Stimulated activated naive CD8-positive, alpha-beta T cell treated with anti-CD3 and anti-CD28 coated beads, Interleukin-15, amount 100 ng/mL, for 72 hours (primary cell): ENCODE data around the gene ARPIN.

Source experiments
- ATAC-seq: fragments of 150-1000 bp; cut with Tn5 transposase; 2 replicates; pipeline ENCODE4 v1.10.0; 2021; ENCODE audit warnings: mild to moderate bottlenecking, moderate library complexity
- DNase-seq, 2 donors: peaks; one replicate each; pipeline ENCODE4 v3.0.0; 2021 to 2022
- H3K27ac Mint-ChIP-seq, 2 donors: one replicate each; pipeline ENCODE4 v1.8.0; 2022; ENCODE audit warnings: mild to moderate bottlenecking in 2 of 2, mixed read lengths in 2 of 2, moderate library complexity in 2 of 2
- H3K27me3 Mint-ChIP-seq: one replicate; pipeline ENCODE4 v1.8.0; 2022; ENCODE audit warnings: mixed read lengths
- H3K4me1 Mint-ChIP-seq: one replicate; pipeline ENCODE4 v1.8.0; 2022; ENCODE audit warnings: mild to moderate bottlenecking, mixed read lengths
- H3K4me3 Mint-ChIP-seq, 2 donors: one replicate each; pipeline ENCODE4 v1.8.0; 2022; ENCODE audit warnings: mild to moderate bottlenecking in 2 of 2, mixed read lengths in 2 of 2, moderate library complexity in 1 of 2
- H3K9me3 Mint-ChIP-seq, 2 donors: one replicate each; pipeline ENCODE4 v1.8.0; 2022; ENCODE audit warnings: mixed read lengths in 2 of 2

Gene ARPIN

DNA sequence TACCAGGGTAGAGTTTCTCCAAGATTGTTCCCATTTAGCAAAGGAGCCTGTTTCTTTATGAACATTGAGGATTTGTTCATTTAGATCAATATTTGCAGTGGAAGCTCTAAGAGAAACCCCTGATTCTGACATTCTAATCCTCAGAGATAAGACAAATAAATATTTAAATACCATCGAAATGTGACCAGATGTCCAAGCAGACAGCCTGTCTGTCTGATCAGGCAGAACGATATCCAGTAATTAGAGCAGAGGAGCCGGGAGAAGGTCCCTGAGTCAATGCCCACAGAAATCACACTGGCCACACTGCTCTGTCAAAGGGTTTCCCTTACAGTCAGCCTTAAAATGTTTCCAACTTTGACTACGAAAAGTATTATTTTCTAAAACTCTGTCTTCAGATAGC, 15.7 kb upstream of the ARPIN start:
- no peaks in the 10 kb centered on the region for H3K4me1 Mint-ChIP-seq
- DNase-seq (no peak), ATAC-seq (no peak)
- H3K27me3 Mint-ChIP-seq = peaks cover 8% of the 10 kb centered on the region
- H3K4me3 Mint-ChIP-seq = no peak overlapping the region
- H3K27ac Mint-ChIP-seq = no peak overlapping the region
- H3K9me3 Mint-ChIP-seq = no peaks in the 10 kb centered on the region

DNA sequence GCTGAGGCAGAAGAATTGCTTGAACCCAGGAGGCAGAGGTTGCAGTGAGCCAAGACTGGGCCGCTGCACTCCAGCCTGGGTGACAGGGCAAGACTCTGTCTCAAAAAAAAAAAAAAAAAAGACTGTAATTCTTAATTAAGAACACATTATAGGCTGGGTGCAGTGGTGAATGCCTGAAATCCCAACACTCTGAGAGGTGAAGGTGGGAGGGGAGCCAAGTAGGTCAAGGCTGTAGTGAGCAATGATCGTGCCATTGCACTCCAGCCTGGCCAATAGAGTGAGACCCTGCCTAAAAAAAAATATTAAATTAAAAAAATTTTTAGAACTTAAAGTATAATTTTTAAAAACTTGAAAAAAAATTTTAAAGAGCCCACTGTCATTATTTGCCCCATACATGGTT, 13.4 kb upstream of the ARPIN start:
- H3K27ac Mint-ChIP-seq = no peak overlapping the region
- ATAC-seq (no peak), DNase-seq (no peak)
- no peaks in the 10 kb centered on the region for H3K9me3 Mint-ChIP-seq
- no peaks in the 10 kb centered on the region for H3K27me3 Mint-ChIP-seq
- H3K4me3 Mint-ChIP-seq = no peak overlapping the region
- H3K4me1 Mint-ChIP-seq = no peaks in the 10 kb centered on the region

DNA sequence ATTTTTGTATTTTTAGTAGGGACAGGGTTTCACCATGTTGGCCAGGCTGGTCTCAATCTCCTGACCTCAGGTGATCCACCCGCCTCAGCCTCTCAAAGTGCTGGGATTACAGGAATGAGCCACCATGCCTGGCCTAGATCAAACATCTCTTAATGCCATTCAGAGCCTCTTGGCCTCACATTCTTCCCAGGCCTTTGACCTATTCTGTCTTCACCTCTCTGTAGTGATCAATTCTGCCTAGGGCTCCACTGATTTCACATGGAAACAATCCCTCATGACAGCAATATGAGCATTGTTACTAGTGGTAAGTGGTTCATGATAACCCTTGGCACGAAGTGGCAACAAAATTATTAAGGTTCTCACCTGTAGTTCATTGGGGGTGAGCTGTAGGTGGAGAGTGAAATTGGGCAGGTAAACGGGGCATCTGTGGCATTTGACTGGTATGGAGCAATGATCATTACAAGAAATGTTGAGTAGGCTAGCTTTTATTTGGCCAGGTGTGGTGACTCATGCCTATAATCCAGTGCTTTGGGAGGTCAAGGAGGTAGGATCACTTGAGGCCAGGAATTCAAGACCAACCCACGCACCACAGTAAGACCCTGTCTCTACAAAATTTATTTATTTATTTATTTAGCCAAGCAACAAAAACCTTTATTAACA, 4.8 kb upstream of the ARPIN start:
- DNase-seq (no peak), ATAC-seq (no peak)
- H3K27me3 Mint-ChIP-seq = peaks cover 40% of the 10 kb centered on the region
- no peak overlapping the region for H3K27ac Mint-ChIP-seq
- H3K4me1 Mint-ChIP-seq = peaks cover 8% of the 10 kb centered on the region
- no peaks in the 10 kb centered on the region for H3K9me3 Mint-ChIP-seq
- H3K4me3 Mint-ChIP-seq = no peak overlapping the region

DNA sequence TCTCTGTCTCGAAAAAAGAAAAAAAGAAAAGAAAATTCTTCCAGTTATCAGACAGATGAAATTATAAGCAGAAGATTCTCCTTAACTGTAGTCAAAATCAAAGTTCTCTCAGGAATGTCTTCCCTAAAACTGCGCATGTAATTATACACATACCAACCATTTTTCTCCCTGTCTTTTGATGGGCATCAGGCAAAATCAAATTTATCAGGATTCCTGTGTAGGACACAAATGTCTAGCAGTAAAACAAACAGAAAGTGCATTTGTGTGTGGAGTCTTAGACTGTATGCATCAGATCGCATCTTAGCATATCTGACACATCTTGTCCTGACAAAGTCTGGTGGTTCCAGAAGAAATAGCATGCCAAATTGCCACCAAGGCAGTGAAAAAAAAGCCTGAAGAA, 3.9 kb upstream of the ARPIN start:
- Mint-ChIP-seq H3K9me3 (no peaks in the 10 kb centered on the region), H3K4me1 (peaks cover 14% of the 10 kb centered on the region), H3K27me3 (peaks cover 49% of the 10 kb centered on the region), H3K4me3 (no peak overlapping the region), H3K27ac (no peak overlapping the region)
- ATAC-seq = no peak
- DNase-seq = no peak

DNA sequence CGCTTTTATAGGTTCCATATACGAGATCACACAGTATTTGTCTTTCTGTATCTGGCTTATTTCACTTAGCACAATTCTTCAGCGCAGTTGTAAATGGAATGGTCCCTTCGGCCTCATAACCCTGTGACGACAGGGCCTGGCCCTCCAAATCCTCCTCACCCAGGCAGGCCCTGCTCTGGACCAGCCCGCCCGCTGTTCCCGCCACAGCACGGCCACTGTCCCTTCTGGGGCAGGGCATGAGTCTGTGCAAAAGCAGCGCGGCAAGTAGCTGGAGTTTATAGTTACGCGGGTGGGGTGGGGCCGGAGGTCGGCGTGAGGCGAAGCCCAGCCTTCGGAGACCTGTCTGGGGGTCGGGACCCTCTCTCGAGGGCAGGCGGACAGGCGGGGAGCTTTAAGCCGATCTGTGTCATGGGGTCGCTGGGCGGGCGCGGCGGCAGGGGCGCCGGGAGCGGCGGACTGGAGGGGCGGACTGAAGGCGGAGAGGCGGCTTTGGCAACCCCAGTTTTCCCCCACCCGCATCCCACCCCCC, 543 bp downstream of the ARPIN start:
- H3K27me3 Mint-ChIP-seq = peaks cover 65% of the 10 kb centered on the region
- peak overlapping the region; percentile 51 to 58 for H3K4me3 Mint-ChIP-seq
- DNase-seq = no peak
- H3K9me3 Mint-ChIP-seq = no peaks in the 10 kb centered on the region
- peaks cover 23% of the 10 kb centered on the region for H3K4me1 Mint-ChIP-seq
- H3K27ac Mint-ChIP-seq = no peak overlapping the region
- peak; percentile 13 for ATAC-seq

DNA sequence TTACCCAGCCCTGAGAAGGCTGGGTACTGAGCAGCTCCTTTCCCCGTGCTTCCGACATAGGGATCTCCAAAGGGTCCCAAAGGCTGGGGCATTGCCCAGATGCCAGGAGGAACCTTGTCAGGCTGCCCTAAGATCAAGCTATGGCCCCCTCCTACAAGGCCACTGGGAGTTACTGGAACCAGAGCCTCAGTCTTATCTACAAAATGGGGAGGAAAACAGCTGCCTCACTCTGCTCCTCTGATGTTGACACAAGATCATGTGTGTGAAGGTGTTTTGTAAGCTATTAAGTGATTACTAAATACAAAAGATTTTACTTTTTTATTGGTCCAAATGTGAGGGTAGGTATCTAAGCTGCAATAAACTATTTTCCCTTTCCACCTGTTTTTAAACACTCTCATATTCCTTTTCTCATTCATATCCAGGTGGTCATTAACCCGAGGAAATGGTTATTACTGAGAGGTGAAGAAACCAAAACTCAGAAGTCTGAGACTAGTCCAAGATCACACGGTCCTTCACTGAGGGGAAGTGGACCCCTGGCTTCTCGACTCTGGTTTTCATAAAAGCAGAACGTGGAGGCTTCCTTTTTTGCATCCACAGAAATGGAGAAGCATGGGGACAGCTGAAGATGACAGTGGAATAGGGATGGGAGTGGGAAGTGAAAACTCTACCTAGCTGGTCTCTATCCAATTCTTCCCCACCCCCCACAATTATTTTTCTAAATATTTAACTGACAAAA, 1.7 kb downstream of the ARPIN start:
- ATAC-seq (no peak), DNase-seq (no peak)
- no peak overlapping the region for H3K4me3 Mint-ChIP-seq
- H3K4me1 Mint-ChIP-seq = peaks cover 23% of the 10 kb centered on the region
- H3K9me3 Mint-ChIP-seq = no peaks in the 10 kb centered on the region
- peaks cover 69% of the 10 kb centered on the region for H3K27me3 Mint-ChIP-seq
- H3K27ac Mint-ChIP-seq = no peak overlapping the region

DNA sequence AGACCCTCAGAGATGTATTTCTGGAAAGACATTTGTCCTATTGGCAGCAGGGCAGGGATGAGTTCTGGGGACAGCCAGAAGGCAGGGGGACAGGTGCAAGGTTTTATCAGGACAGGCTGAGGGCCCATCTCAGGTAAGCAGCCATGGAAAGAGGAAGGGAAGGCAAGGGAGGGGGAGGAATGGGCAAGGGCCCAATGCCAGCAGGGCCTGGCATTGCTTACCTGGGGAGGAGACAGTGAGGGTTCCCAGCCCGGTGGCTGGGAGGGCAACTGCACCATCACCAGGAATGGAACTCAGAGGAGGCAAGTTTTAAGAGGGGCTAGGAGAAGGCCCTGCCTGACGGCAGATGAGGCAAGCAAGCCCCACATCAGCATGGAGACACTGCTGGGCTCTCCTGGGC, 3.1 kb downstream of the ARPIN start:
- no peaks in the 10 kb centered on the region for H3K9me3 Mint-ChIP-seq
- H3K4me1 Mint-ChIP-seq = peaks cover 23% of the 10 kb centered on the region
- H3K4me3 Mint-ChIP-seq = no peak overlapping the region
- DNase-seq (no peak), ATAC-seq (no peak)
- peak overlapping the region in 1 of 2 donors; percentile 5 for H3K27ac Mint-ChIP-seq
- H3K27me3 Mint-ChIP-seq = peaks cover 74% of the 10 kb centered on the region

DNA sequence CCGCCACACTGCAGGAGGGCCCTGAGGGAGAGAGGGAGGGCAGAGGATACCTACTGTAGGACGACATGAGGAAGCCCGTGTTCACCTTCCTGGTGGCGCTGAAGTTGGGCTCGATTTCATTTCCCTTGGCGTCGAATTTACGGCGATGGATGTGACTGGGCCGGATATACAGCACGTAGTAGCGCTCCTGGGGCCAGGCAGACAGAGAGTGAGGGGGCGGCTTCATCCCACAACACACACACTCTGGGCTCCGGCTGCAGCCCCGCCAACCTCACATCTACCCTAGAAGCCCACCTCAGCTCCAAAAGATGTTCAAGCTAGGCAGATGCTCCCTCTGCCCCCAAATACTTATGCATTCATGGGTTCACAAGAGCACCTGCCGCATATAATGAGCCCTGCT, 4.5 kb downstream of the ARPIN start:
- no peak for ATAC-seq

DNA sequence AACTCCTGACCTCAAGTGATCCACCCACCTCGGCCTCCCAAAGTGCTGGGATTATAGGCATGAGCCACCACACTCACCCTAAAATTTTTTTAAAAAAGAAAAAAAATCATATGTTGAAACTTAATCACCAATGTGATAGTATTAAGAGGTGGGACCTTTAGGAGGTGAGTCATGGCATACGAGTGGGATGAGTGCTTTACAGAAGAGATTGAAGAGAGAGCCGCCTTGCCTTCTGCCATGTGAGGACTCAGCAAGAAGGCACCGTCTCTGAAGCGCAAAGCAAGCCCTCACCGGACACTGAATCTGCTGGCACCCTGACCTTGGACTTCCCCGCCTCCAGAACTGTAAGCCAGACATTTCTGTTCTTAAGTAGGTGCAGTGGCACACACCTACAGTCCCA, 5.5 kb downstream of the ARPIN start:
- no peak overlapping the region for H3K27ac Mint-ChIP-seq
- H3K4me1 Mint-ChIP-seq = peaks cover 14% of the 10 kb centered on the region
- H3K27me3 Mint-ChIP-seq = peaks cover 51% of the 10 kb centered on the region

More for the DNA sequence above, 4.5 kb downstream of the ARPIN start:
- Mint-ChIP-seq H3K9me3 (no peaks in the 10 kb centered on the region), H3K27ac (peak overlapping the region in 1 of 2 donors; percentile 23), H3K27me3 (peaks cover 60% of the 10 kb centered on the region), H3K4me1 (peaks cover 20% of the 10 kb centered on the region), H3K4me3 (no peak overlapping the region)
- no peak for DNase-seq

DNA sequence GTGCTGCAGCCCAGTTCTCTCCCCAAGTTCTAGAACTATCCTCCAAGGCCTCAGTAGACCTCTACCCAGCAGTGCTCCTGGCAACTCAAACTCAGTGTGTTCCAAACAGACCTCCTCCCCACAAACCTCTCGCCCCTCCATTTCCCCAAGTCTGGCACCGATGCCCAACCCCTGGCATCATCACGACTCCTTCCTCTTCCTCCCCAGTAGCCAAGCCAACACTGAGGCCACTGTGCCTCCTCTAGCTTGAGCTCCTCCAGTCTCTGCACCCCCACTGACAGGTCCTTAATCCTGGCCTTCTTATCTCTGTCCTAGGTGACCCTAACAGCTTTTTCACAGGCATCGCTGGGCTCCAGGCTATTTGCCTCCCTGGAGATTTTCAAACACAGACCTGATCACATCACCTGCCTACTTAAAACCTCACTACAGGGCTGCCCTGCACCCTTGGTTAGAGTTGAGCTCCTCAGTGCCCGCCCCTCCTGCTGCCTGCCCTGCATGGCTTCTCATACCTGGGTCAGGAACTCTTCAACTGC, 6.8 kb downstream of the ARPIN start:
- Mint-ChIP-seq H3K27me3 (peaks cover 37% of the 10 kb centered on the region), H3K4me1 (peaks cover 9% of the 10 kb centered on the region), H3K27ac (peak overlapping the region; percentile 45 to 66), H3K9me3 (no peaks in the 10 kb centered on the region), H3K4me3 (no peak overlapping the region)
- ATAC-seq (no peak), DNase-seq (no peak)

More for the DNA sequence above, 5.5 kb downstream of the ARPIN start:
- ATAC-seq (no peak), DNase-seq (no peak)
- Mint-ChIP-seq H3K9me3 (no peaks in the 10 kb centered on the region), H3K4me3 (no peak overlapping the region)

DNA sequence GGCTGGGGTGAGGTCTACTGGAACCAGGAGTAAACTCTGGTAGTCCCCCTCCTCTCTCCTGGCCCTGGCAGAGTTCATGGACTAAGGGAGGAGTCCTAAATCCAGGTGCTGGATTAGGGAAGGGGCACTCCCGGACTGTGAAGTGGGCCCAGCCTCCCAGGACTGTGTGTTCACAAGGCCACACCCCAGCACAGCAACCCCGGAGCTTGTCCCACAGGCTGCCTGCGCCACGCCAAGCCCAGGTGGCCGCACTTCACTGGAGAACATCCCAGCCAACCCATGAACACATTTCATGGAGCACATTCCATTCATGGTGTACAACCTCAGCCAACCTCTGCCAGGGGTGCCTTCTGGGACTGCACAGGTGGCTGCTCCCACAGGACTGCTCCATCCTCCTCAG, 8.2 kb downstream of the ARPIN start:
- DNase-seq = no peak
- Mint-ChIP-seq H3K27me3 (peaks cover 23% of the 10 kb centered on the region), H3K9me3 (no peaks in the 10 kb centered on the region), H3K4me1 (peaks cover 9% of the 10 kb centered on the region), H3K27ac (no peak overlapping the region), H3K4me3 (no peak overlapping the region)
- ATAC-seq = no peak

DNA sequence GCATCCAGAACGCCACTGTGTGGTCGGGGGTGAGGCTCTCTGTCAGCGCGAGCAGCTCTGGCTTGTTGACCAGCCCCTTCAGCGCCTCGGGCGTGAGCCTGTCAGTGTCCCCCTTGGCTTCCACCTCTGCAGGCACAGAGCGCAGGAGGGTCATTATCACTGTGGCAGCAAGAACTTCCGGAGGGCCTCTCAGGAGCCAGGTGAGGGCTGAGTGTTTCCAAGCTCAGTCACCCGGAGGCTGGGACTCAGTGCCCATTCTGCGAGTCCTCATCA, 9.0 kb downstream of the ARPIN start:
- H3K9me3 Mint-ChIP-seq = no peaks in the 10 kb centered on the region
- H3K4me1 Mint-ChIP-seq = peaks cover 9% of the 10 kb centered on the region
- H3K4me3 Mint-ChIP-seq = no peak overlapping the region
- no peak overlapping the region for H3K27ac Mint-ChIP-seq
- peaks cover 16% of the 10 kb centered on the region for H3K27me3 Mint-ChIP-seq
- no peak for ATAC-seq
- no peak for DNase-seq

DNA sequence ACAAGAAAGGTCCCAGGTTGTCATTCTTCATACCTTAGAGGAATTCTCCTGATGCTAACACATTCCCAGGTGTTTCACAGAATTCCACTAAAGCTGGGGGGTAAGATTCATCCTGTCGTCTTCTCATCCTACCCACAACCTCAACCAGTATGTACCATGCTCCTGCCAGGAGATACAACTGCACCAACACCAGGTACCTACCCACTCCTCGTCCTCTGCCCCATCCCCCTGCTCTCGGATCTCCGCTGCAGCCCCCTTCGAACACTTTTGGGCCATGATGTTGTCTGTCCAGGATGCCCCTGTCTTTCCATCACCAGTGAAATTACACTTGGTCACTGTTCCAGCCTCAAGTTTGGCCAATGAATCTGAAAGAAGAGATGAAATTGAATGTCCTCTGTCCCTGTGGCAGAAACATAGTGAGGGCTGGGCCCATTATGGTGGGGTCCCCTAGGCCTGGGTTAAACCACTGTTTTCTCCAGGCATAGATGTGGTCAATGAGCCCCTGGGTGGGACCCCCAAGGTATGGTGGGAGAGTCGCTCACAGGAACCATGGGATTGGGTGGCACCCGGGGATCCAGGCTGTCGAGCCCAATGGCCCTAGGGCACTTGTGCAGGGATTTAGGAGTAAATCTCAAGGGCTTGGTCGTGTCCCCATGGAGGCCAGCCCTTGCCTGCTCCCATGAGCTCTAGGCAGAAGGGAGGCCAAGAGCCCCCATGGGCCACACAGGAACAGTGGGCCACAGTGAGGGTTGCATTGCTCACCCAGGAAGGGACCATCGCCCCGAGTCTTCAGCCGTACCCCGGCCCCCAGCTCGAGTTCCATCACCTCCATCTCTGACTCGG, 9.5 kb downstream of the ARPIN start:
- Mint-ChIP-seq H3K4me1 (peaks cover 7% of the 10 kb centered on the region), H3K4me3 (no peak overlapping the region), H3K9me3 (no peaks in the 10 kb centered on the region), H3K27me3 (peaks cover 13% of the 10 kb centered on the region), H3K27ac (no peak overlapping the region)
- DNase-seq (no peak), ATAC-seq (no peak)

DNA sequence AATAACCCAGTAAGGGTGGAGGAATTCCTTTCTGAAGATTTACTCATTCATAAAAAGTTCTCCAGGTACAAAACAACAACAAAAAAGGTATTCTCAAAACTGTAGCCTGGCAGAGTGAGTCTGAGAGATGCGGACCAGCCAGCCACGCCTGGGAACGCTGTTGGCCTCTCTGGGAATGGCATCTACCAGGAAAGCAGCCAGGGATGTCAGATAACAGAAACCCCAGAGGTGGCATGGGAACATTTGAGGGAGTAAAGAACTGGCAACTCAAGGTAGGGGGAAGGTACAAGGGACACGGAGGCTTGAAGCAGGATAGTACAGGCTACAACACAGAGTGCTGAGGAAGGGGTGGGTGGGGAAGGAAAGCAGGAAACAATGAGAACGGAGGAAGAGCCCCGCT, 11.9 kb downstream of the ARPIN start:
- H3K27me3 Mint-ChIP-seq = peaks cover 8% of the 10 kb centered on the region

DNA sequence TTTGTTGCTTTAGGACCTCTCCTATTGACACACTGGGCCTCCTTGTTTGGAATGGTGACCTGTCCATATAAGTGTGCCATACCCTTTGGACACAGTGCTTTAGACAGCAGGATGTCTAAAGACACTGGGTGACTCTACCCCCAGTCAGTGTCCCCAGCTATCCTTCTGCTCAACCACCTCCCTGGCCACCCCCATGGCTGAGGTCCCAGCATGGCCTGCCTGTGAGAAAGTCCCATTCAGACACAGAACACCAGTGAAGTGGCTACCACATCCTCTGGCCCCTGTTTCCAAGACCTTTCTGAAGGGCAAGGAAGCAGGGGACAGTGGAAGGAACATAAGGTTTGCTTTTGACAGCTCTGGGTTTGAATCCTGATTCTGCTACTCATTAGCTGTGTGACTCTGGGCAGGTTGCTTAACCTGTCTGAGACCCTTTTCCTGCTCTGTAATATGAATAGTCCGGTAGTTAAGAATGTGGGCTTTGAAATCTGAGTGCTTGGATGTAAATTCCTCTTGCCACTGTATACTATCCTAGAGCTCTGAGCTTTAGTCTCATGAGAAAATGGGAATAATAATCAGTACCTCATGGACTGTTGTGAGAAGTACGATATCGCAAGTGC, 12.7 kb downstream of the ARPIN start:
- DNase-seq = no peak
- no peaks in the 10 kb centered on the region for H3K9me3 Mint-ChIP-seq
- H3K27ac Mint-ChIP-seq = no peak overlapping the region
- H3K4me1 Mint-ChIP-seq = peaks cover 1% of the 10 kb centered on the region
- H3K4me3 Mint-ChIP-seq = no peak overlapping the region
- ATAC-seq = no peak
- H3K27me3 Mint-ChIP-seq = no peaks in the 10 kb centered on the region

More for the DNA sequence above, 11.9 kb downstream of the ARPIN start:
- Mint-ChIP-seq H3K4me3 (no peak overlapping the region), H3K9me3 (no peaks in the 10 kb centered on the region), H3K27ac (no peak overlapping the region), H3K4me1 (no peaks in the 10 kb centered on the region)
- no peak for DNase-seq
- no peak for ATAC-seq
